ENCODE results near the gene PCK1.

PCK1 gene

DNA sequence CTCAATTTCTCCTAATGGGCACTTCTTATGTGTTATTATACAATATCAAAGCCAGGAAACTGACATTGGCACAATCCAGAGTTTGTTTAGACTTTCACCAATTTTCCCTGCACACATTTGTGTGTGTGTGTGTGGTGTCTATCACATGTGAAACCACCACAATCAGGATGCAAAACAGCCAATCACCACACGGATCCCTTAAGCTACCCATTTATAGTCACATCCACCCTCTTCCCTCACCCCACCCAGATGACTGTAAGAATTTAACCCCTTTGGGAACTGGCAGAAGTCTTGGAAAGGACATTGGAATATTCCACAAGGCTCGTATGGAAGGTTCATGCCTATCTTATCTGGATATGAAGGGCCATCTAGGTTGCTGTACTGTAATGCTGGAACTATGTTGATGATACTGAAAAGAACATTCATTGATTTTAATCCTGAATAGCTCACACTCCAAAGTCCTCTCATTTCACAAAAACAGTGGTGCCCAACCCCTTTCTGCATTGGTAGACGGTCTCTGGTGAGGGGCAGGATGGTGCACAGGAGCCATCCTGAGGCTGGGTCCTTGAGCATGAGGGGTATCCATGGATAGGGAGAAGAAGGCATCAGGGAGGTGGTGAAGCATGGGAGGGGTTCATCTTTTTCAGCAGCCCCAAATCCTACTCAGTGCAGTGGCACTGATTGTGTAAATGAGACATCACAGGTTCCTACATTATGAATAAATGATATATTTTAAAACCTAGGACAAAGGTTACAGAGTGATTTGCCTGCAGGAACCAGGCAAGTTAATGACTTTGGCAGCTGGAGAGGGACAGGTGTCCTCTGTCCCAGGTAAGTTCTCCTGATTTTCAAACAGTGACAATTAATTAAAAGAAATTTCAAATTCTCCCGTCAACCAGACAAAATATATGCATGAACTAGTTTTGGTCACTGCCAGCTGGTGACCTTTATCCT lies 23.9 kb upstream of the PCK1 start:
- DNase-seq (ENCODE audit: low read depth), result no peak

- no peak for DNase-seq (ENCODE audit: low read depth)
Observed at GRCh38 chr20:57537822-57538221, 23.1 kb upstream of the PCK1 start.

- DNase-seq (ENCODE audit: low read depth), result no peak
Observed at GRCh38 chr20:57539889-57540288, 21.0 kb upstream of the PCK1 start.

- no peak for DNase-seq (ENCODE audit: low read depth)
Observed at GRCh38 chr20:57540890-57541580, 19.9 kb upstream of the PCK1 start.

GRCh38 chr20:57543754-57544153 lies 17.2 kb upstream of the PCK1 start:
- no peak for DNase-seq (ENCODE audit: low read depth)

GRCh38 chr20:57544838-57545564 lies 15.9 kb upstream of the PCK1 start:
- no peak for DNase-seq (ENCODE audit: low read depth)

GRCh38 chr20:57545927-57546662 lies 14.8 kb upstream of the PCK1 start:
- no peak for DNase-seq (ENCODE audit: low read depth)

GRCh38 chr20:57546956-57547649 lies 13.8 kb upstream of the PCK1 start:
- DNase-seq (ENCODE audit: low read depth), result no peak

GRCh38 chr20:57548177-57549058 lies 12.5 kb upstream of the PCK1 start:
- DNase-seq (ENCODE audit: low read depth), result no peak

- DNase-seq (ENCODE audit: low read depth), result no peak
Observed at GRCh38 chr20:57552471-57552870, 8.4 kb upstream of the PCK1 start.

GRCh38 chr20:57553376-57554018 lies 7.4 kb upstream of the PCK1 start:
- DNase-seq (ENCODE audit: low read depth), result no peak

DNA sequence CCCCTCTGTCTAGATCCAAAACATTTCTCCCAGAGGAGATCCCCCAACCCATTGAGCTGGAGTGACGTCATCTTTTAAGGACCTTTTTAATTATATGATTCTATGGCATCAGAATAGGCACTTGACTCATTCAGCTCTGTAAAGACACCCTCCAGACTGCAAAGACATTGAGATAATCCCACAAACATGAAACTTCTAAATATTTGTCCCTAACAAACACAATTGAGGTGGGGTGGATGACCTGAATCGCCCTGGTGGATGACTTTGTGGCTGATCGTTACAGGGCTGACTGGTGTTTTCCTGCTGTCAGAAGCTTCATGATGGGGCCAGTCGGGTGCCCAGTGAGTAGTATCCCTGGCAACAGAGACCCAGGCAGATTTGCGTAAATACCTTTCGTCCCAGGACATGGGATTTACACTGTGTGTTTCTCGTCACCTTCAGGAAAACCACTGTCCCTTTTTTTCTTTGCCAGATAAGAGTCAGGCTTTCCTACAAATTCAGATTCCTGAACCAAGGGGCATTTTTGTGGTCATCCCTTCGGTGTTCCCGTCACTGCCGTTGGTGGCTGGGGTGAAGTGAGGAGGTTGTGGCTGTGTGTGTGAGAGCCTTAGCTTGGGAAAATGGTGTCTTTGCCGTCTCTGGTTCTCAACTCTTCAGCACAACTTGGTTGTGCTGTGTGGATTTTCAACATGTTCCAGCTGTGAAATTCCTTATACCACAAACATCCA lies 5.3 kb upstream of the PCK1 start:
- DNase-seq (ENCODE audit: low read depth), result no peak

- no peak for DNase-seq (ENCODE audit: low read depth)
Observed at GRCh38 chr20:57556980-57557274, 4.0 kb upstream of the PCK1 start.

- DNase-seq (ENCODE audit: low read depth), result no peak
Observed at GRCh38 chr20:57557926-57558613, 2.8 kb upstream of the PCK1 start.

- DNase-seq (ENCODE audit: low read depth), result no peak
Observed at GRCh38 chr20:57558614-57559288, 2.2 kb upstream of the PCK1 start.

DNA sequence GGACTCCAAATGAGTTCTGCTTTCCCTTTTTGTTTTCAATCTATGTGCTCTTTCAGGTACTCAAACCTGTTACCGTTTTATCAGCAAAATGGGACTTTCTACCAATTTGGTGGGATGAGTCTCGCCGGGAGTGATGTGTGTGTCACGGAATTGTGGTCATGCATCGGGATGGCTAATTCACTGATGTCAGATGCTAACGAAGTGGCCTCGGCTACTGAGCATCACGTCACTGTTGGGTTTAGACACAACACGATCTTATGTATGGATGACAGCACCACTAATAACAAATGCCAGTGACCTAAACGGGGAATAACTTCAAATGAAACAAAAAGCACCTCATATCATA lies 1.6 kb upstream of the PCK1 start:
- DNase-seq (ENCODE audit: low read depth), result no peak

DNA sequence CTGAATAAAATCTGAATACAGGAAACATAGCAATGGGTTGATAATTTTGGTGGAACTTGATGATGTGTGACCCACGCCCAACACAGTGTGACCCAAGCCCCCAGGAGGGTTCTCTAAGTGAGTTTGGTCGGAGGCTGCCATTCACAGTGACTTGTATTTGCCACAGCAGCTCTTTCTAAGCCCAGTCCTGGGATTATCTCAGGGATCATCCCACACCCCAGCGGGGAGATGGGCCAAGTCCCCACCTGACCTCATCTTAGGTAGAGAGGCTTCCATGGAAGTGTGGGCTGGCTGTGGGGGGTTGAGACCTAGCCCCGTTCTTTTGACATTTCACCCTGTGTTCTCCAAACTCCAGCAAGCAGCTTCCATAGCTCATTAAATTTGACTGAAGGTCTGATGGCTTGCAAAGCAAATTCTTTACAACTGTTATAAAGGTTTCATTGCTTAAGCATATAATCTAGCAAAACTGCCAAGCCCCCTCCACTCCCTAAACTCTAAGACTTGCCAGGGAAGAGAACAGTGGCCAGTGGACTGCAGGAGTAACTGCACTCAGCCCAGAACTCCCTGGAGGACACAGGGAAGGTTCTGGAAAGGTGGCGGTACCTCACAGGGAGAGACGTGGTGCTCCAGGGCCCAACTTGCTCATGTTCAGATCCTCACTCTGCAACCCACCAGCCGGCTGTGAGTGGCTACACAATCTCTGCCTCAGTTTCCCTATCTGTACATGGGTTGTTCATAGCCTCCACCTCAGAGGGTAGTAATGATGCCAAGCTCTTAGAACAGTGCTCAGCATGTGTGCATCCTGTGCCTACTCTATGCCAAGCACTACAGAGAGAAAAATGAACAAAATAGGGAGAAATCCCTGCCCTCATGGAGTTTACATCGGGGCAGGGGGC lies 1.0 kb upstream of the PCK1 start:
- no peak for DNase-seq (ENCODE audit: low read depth)

Measured in activated T-helper 1 cell treated with Interleukin-2 at 50 U/mL for 16 hours (primary cell).